Ovary (tissue), 3 donors: ENCODE results near the gene MRPL23.

ENCODE experiments used
- CTCF ChIP-seq, 3 donors: fragments of 450-650 bp in 2 of 3; fragments of 200-600 bp in 1 of 3; IDR thresholded peaks; one replicate each; pipeline versions ENCODE4 v1.5.1 to v1.8.0; 2016 to 2022; ENCODE audit warnings: antibody characterized with exemption in 3 of 3, mild to moderate bottlenecking in 1 of 3
- EP300 ChIP-seq: sonication (generic); formaldehyde crosslinking; IDR thresholded peaks from one replicate; pipeline ENCODE4 v1.6.1; 2017; ENCODE audit warnings: antibody characterized with exemption
- POLR2A ChIP-seq: fragments of 450-650 bp; IDR thresholded peaks from one replicate; pipeline ENCODE4 v1.6.1; 2017; ENCODE audit warnings: antibody characterized with exemption, mild to moderate bottlenecking, moderate library complexity
- donor health status: DM: no; HTN: no; CAD: no.

- TF ChIP-seq CTCF (IDR thresholded peaks at IDR 0.05) (no peak), EP300 (no peak), POLR2A (no peak)
Observed at GRCh38 chr11:1930462-1930830, 16.7 kb upstream of the MRPL23 start.
